Sigmoid colon (tissue), 7 donors: ENCODE measurements around the gene COBLL1. TPM values are rescaled to one million over a fixed set of nuclear protein-coding genes. Genes with fewer than 3 reads are reported as not detected.
A peak's percentile ranks its signal among the peaks of the same experiment; 100 is the strongest.

Experiments used
- DNase-seq: peaks from one replicate; pipeline ENCODE4 v3.0.0-alpha.2; 2019
- H3K27ac ChIP-seq, 4 donors: fragments of 200-600 bp; sonication (generic); one replicate each; pipeline ENCODE4 v1.5.1; 2016 to 2019; ENCODE audit warnings: mild to moderate bottlenecking in 1 of 4
- H3K27me3 ChIP-seq, 3 donors: fragments of 200-600 bp; sonication (generic); one replicate each; pipeline ENCODE4 v1.5.1; 2019; ENCODE audit warnings: mild to moderate bottlenecking in 1 of 3
- H3K36me3 ChIP-seq, 4 donors: fragments of 200-600 bp; sonication (generic); one replicate each; pipeline ENCODE4 v1.5.1; 2016 to 2019
- H3K4me1 ChIP-seq, 4 donors: fragments of 200-600 bp; sonication (generic); one replicate each; pipeline ENCODE4 v1.5.1; 2017 to 2019
- H3K4me3 ChIP-seq, 4 donors: fragments of 200-600 bp; sonication (generic); one replicate each; pipeline ENCODE4 v1.5.1; 2017 to 2019; ENCODE audit warnings: mild to moderate bottlenecking in 2 of 4, moderate library complexity in 1 of 4
- H3K9me3 ChIP-seq, 4 donors: fragments of 200-600 bp in 3 of 4; sonication (generic) in 3 of 4; one replicate each; pipeline versions ENCODE4 v1.5.1 to v1.6.1; 2013 to 2019
- CTCF ChIP-seq, 4 experiments: fragments of 450-650 bp in 3 of 4; fragments of 200-600 bp in 1 of 4; IDR thresholded peaks; one replicate each; pipeline ENCODE4 v1.5.1; 2016 to 2019; ENCODE audit warnings: antibody characterized with exemption in 4 of 4, mild to moderate bottlenecking in 3 of 4, moderate library complexity in 2 of 4
- EP300 ChIP-seq, 4 donors: sonication (generic); formaldehyde crosslinking; IDR thresholded peaks; one replicate each; pipeline ENCODE4 v1.6.1; 2017; ENCODE audit warnings: antibody characterized with exemption in 4 of 4
- POLR2A ChIP-seq, 2 donors: fragments of 450-650 bp; IDR thresholded peaks; one replicate each; pipeline ENCODE4 v1.6.1; 2016; ENCODE audit warnings: antibody characterized with exemption in 2 of 2, mild to moderate bottlenecking in 2 of 2, moderate library complexity in 2 of 2
- POLR2AphosphoS5 ChIP-seq, 4 donors: sonication (generic); formaldehyde crosslinking; IDR thresholded peaks; one replicate each; pipeline ENCODE4 v1.6.1; 2017; ENCODE audit warnings: antibody characterized with exemption in 4 of 4
- WGBS, 2 donors: extraction: QIAGEN DNeasy Blood & Tissue Kit; methylation state at CpG; one replicate each; pipeline ENCODE4 v1.1.7; 2013; 5-methylcytosine and 5-hydroxymethylcytosine counted together
- intact Hi-C: fragments of 100-400 bp; cut with DNase I; formaldehyde crosslinking; loops from one replicate; pipeline ENCODE4 v1.15.1; 2023
- polyA plus RNA-seq, 3 donors: library from polyadenylated mRNA; stranded (reverse); fragments of 200-250 nt; gene quantifications; one replicate each; pipeline ENCODE4 v1.2.3, GENCODE V29; 2013
- total RNA-seq, 4 donors: library from RNA; depleted of rRNA; stranded (reverse); fragments of >200 nt; gene quantifications; one replicate each; pipeline ENCODE4 v1.1.0, GENCODE V29; 2016
- donor health status: healthy with polysubstance abuse.
- donor health status: Bipolar disorder and iron deficiency.
- donor health status: healthy.

The COBLL1 gene
- total and polyA plus RNA-seq, 7 donors = 3.9 to 22.4 (median 17.6) TPM

- Histone ChIP-seq H3K4me3 (no peak overlapping the region), H3K27me3 (no peaks in the 10 kb centered on the region), H3K9me3 (no peaks in the 10 kb centered on the region), H3K27ac (no peak overlapping the region), H3K36me3 (no peaks in the 10 kb centered on the region), H3K4me1 (peaks cover 0 to 26% (median 12%) of the 10 kb centered on the region in 4 donors)
- WGBS, 2 donors = 56 to 70% methylated on average over 1 of the region's 1 CpG
- no peak for DNase-seq
- no peak for TF ChIP-seq EP300 (IDR thresholded peaks at IDR 0.05)
- no peak for TF ChIP-seq POLR2A (IDR thresholded peaks at IDR 0.05)
- TF ChIP-seq CTCF (IDR thresholded peaks at IDR 0.05) = no peak
- no peak for TF ChIP-seq POLR2AphosphoS5 (IDR thresholded peaks at IDR 0.05)
- intact Hi-C loops = loop anchor here (5.0 to 10.0 kb wide), 3 partner anchors 61 to 279 kb away; no protein-coding TSS in a partner anchor
Measured at GRCh38 chr2:164843346-164843911, 1.8 kb upstream of the COBLL1 start.

- Histone ChIP-seq H3K36me3 (no peaks in the 10 kb centered on the region), H3K27me3 (no peaks in the 10 kb centered on the region), H3K4me1 (peaks cover 0 to 35% (median 12%) of the 10 kb centered on the region in 4 donors), H3K4me3 (peak overlapping the region in 2 of 4 donors; percentile 71 to 79), H3K27ac (peak overlapping the region in 3 of 4 donors; percentile 92 to 98 (median 98)), H3K9me3 (no peaks in the 10 kb centered on the region)
- DNase-seq = no peak
- no peak for TF ChIP-seq POLR2A (IDR thresholded peaks at IDR 0.05)
- no peak for TF ChIP-seq EP300 (IDR thresholded peaks at IDR 0.05)
- TF ChIP-seq POLR2AphosphoS5 (IDR thresholded peaks at IDR 0.05) = no peak
- TF ChIP-seq CTCF (IDR thresholded peaks at IDR 0.05) = no peak
- intact Hi-C loops = loop anchor here (5.0 to 10.0 kb wide), 3 partner anchors 60 to 278 kb away; no protein-coding TSS in a partner anchor
- WGBS, 2 donors = 47 to 52% methylated on average over 8 of the region's 8 CpGs
Measured at GRCh38 chr2:164842624-164842966, 972 bp upstream of the COBLL1 start.

- Histone ChIP-seq H3K4me3 (peak overlapping the region; percentile 69 to 79 (median 75)), H3K36me3 (no peaks in the 10 kb centered on the region), H3K27ac (peak overlapping the region; percentile 92 to 98 (median 95)), H3K27me3 (no peaks in the 10 kb centered on the region), H3K4me1 (peaks cover 0 to 44% (median 12%) of the 10 kb centered on the region in 4 donors), H3K9me3 (no peaks in the 10 kb centered on the region)
- peak; percentile 85 for DNase-seq
- peak in 1 of 4 donors; percentile 14 for TF ChIP-seq POLR2AphosphoS5 (IDR thresholded peaks at IDR 0.05)
- TF ChIP-seq EP300 (IDR thresholded peaks at IDR 0.05) = no peak
- TF ChIP-seq POLR2A (IDR thresholded peaks at IDR 0.05) = no peak
- TF ChIP-seq CTCF (IDR thresholded peaks at IDR 0.05) = no peak
- 0 to 1% methylated on average over 90 of the region's 90 CpGs for WGBS, 2 donors
- intact Hi-C loops = loop anchor here (1.0 to 10.0 kb wide), 4 partner anchors 59 to 276 kb away; no protein-coding TSS in a partner anchor
Measured at GRCh38 chr2:164840930-164841718, 499 bp downstream of the COBLL1 start.

GRCh38 chr2:164840458-164840929 is 1.1 kb downstream of the COBLL1 start:
- intact Hi-C loops = loop anchor here (5.0 to 10.0 kb wide), 3 partner anchors 58 to 276 kb away; no protein-coding TSS in a partner anchor
- DNase-seq = peak; percentile 74
- Histone ChIP-seq H3K4me1 (peaks cover 0 to 44% (median 12%) of the 10 kb centered on the region in 4 donors), H3K4me3 (peak overlapping the region; percentile 69 to 79 (median 75)), H3K36me3 (no peaks in the 10 kb centered on the region), H3K27ac (peak overlapping the region; percentile 92 to 98 (median 95)), H3K9me3 (no peaks in the 10 kb centered on the region), H3K27me3 (no peaks in the 10 kb centered on the region)
- TF ChIP-seq POLR2AphosphoS5 (IDR thresholded peaks at IDR 0.05) (peak in 2 of 4 donors; percentile 17 to 46), CTCF (IDR thresholded peaks at IDR 0.05) (no peak), POLR2A (IDR thresholded peaks at IDR 0.05) (no peak), EP300 (IDR thresholded peaks at IDR 0.05) (no peak)
- WGBS, 2 donors = 0 to 2% methylated on average over 12 of the region's 12 CpGs
